Neutrophil (primary cell): ENCODE measurements around the gene EXOC4.

Source experiments
- H3K27ac ChIP-seq: fragments of 200-600 bp; sonication (generic); 2 replicates; pipeline ENCODE4 v1.5.1; 2016; ENCODE audit warnings: mild to moderate bottlenecking, moderate library complexity
- H3K27me3 ChIP-seq: fragments of 200-600 bp; sonication (generic); 2 replicates; pipeline ENCODE4 v1.6.0; 2016; ENCODE audit warnings: mild to moderate bottlenecking
- H3K36me3 ChIP-seq: fragments of 200-600 bp; sonication (generic); 2 replicates; pipeline ENCODE4 v1.5.1; 2017
- H3K4me1 ChIP-seq, 2 experiments: fragments of 200-600 bp in 1 of 2; sonication (generic) in 1 of 2; 1 replicate in 1 of 2; 2 replicates in 1 of 2; pipeline versions ENCODE4 v1.5.1 to v1.6.1; 2013 to 2016; ENCODE audit warnings: low read depth in 1 of 2, low read length in 1 of 2, mild to moderate bottlenecking in 1 of 2, moderate library complexity in 1 of 2; ENCODE audit not compliant: control insufficient read depth in 1 of 2, insufficient read depth in 1 of 2
- H3K4me3 ChIP-seq, 2 experiments: fragments of 200-600 bp in 1 of 2; sonication (generic) in 1 of 2; 1 replicate in 1 of 2; 2 replicates in 1 of 2; pipeline ENCODE4 v1.5.1; 2013 to 2016; ENCODE audit warnings: low read depth in 1 of 2, low read length in 1 of 2, mild to moderate bottlenecking in 1 of 2, moderate library complexity in 1 of 2
- H3K9me3 ChIP-seq: fragments of 200-600 bp; sonication (generic); 2 replicates; pipeline ENCODE4 v1.5.1; 2016
- CTCF ChIP-seq: fragments of 200-600 bp; sonication (generic); IDR thresholded peaks from 2 replicates; pipeline ENCODE4 v1.5.1; 2016; ENCODE audit warnings: antibody characterized with exemption

Gene EXOC4

GRCh38 chr7:133654547-133654946, 401.7 kb downstream of the EXOC4 start:
- H3K4me1 ChIP-seq, result peaks cover 7 to 12% of the 10 kb centered on the region in 2 experiments
- H3K9me3 ChIP-seq, result no peaks in the 10 kb centered on the region
- H3K27ac ChIP-seq, result no peak overlapping the region
- TF ChIP-seq CTCF, result no peak
- H3K36me3 ChIP-seq, result no peaks in the 10 kb centered on the region
- H3K27me3 ChIP-seq, result no peaks in the 10 kb centered on the region
- no peak overlapping the region for H3K4me3 ChIP-seq

GRCh38 chr7:133662276-133662675, 409.4 kb downstream of the EXOC4 start:
- Histone ChIP-seq H3K4me1 (no peaks in the 10 kb centered on the region), H3K27me3 (no peaks in the 10 kb centered on the region), H3K36me3 (no peaks in the 10 kb centered on the region), H3K9me3 (no peaks in the 10 kb centered on the region), H3K27ac (no peak overlapping the region), H3K4me3 (no peak overlapping the region)
- no peak for TF ChIP-seq CTCF

GRCh38 chr7:133662830-133663229, 410.0 kb downstream of the EXOC4 start:
- Histone ChIP-seq H3K27ac (no peak overlapping the region), H3K4me3 (no peak overlapping the region), H3K27me3 (no peaks in the 10 kb centered on the region), H3K9me3 (no peaks in the 10 kb centered on the region), H3K36me3 (no peaks in the 10 kb centered on the region), H3K4me1 (no peaks in the 10 kb centered on the region)
- no peak for TF ChIP-seq CTCF

GRCh38 chr7:133664528-133664927, 411.6 kb downstream of the EXOC4 start:
- H3K27me3 ChIP-seq, result no peaks in the 10 kb centered on the region
- H3K4me3 ChIP-seq, result no peak overlapping the region
- no peaks in the 10 kb centered on the region for H3K4me1 ChIP-seq
- no peak overlapping the region for H3K27ac ChIP-seq
- no peaks in the 10 kb centered on the region for H3K9me3 ChIP-seq
- H3K36me3 ChIP-seq, result no peaks in the 10 kb centered on the region
- no peak for TF ChIP-seq CTCF

- TF ChIP-seq CTCF, result no peak
- no peak overlapping the region for H3K27ac ChIP-seq
- no peaks in the 10 kb centered on the region for H3K27me3 ChIP-seq
- H3K4me1 ChIP-seq, result no peaks in the 10 kb centered on the region
- H3K9me3 ChIP-seq, result no peaks in the 10 kb centered on the region
- H3K4me3 ChIP-seq, result no peak overlapping the region
- no peaks in the 10 kb centered on the region for H3K36me3 ChIP-seq
Measured at GRCh38 chr7:133668296-133669060, 415.6 kb downstream of the EXOC4 start.
